Activated CD4-positive, alpha-beta T cell treated with anti-CD3 and anti-CD28 coated beads, Interleukin-2, amount 50 U/mL, for 24 hours (primary cell): ENCODE data around the gene MPV17.
A peak's percentile ranks its signal among the peaks of the same experiment; 100 is the strongest.
"Not testable (repeated sequence)": the region's sequence is repeated elsewhere in the genome, so short reads cannot be mapped to it uniquely, and the experiment has no call there.

ENCODE experiments used
- DNase-seq, 2 donors: peaks; one replicate each; pipeline ENCODE4 v3.0.0-alpha.2; 2020; ENCODE audit warnings: low read depth in 1 of 2, low spot score in 1 of 2

The MPV17 gene

GRCh38 chr2:27323596-27324285 lies 844 bp upstream of the MPV17 start:
- DNase-seq, result no peak

DNA sequence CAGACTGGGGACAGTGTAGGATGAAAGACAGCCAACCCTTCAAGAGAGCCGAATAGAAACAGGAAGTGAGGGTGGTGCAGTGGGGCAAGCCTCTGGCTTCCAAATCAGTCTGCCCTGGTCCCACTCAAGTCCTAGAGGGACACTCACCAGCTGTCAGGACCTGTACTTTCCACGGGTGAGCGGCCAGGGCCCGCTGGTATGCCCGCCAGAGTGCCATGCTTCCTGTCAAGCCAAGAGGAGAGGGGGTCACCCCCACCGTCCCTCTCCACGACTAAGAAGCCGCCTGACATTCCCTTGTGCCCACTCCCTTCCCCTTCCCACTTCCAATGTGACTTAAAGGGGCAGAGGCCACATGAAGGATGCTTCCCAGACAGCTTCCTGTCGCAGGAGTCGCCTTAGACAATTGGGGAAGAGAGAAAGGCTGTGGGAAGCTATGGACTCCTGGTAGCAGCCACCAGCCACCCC lies 564 bp downstream of the MPV17 start:
- no peak for DNase-seq

- no peak for DNase-seq
Measured at GRCh38 chr2:27320958-27321543, 1.8 kb downstream of the MPV17 start.

GRCh38 chr2:27319839-27320238 lies 3.1 kb downstream of the MPV17 start:
- DNase-seq, result not testable (repeated sequence)

DNA sequence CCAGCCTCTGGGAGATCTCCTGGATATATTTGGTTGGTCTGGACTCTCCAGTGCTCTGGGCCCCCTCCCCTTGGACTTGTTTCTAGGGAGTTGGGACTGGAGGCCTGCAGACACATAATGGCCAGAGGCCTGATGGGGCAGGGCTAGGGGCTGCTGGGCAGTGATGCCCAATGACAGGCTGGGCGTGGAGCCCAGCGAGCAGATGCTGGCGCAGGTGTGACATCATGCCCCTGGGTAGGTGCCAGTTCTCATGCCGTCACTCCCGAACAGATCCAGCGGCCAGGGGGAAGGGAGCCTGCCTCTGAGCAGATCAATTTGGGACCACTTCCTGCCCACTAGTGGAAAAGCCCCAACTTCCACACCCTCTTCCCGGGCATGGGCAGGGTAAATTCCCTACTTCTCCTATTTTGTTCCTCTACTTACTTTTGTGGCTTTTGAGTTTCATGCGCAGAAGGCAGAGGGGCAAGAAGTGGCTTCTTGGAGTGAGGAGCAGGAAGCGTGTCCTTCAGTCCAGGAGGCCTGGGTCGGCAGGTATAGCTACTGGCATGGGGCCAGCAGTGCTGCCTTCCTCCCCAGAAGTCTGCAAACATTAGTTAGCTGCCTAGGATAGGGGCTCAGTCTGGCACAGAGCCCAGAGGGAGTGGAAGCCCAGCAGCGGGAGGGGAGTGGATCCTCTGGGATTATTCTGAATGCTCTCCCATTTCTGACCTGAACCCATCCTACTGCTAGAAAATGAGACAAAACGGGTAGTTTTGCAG lies 6.1 kb downstream of the MPV17 start:
- DNase-seq, result no peak

GRCh38 chr2:27315122-27315521 lies 7.8 kb downstream of the MPV17 start:
- DNase-seq, result no peak

DNA sequence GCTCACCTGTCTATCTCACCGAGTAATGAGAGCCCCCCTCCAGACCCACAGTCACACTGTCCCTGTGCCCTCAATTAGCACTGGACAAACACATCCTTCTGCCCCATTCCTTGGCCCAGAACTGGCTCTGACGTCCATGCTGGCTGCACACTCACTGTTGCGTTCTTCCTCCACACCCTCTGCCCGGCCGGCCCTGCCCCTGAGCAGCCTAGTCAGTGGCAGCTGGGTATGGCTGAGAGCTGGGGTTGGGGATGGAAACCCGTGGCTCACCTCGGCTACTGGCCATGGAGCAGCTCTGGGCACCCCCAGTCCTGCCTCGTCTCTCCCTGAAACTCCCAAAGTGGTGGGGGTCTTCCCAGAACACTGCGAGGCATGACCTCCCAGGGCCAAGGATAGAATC lies 8.2 kb downstream of the MPV17 start:
- no peak for DNase-seq

DNA sequence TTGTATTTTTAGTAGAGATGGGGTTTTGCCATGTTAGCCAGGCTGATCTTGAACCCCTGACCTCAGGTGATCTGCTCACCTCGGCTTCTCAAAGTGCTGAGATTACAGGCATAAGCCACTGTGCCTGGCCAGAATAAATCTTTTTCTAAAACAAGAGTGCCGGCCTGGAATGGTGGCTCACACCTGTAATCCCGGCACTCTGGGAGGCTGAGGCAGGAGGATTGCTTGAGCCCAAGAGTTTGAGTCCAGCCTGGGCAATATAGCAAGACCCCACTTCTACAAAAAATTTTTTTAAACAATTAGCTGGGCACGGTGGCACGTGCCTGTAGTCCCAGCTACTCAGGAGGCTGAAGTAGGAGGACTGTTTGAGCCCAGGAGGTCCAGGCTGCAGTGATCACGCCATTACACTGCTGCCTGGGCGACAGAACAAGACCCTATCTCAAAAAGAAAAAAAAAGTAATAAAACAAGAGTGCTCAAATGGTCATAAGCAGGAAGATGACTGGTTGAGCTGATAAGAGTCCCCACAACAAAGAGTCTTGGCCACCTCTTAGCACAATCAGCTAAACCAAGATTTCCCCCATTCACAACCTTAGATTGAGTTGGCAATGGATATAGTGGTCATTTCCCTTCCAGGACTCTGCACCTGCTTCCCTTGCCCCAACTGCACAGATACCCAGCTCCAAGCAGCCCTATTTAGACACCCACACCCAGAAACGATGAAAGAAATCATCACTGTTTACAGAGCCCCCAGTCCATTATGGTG lies 8.8 kb downstream of the MPV17 start:
- DNase-seq, result no peak

GRCh38 chr2:27312152-27312551 lies 10.7 kb downstream of the MPV17 start:
- no peak for DNase-seq

- DNase-seq, result no peak
Measured at GRCh38 chr2:27309651-27310050, 13.2 kb downstream of the MPV17 start.

DNA sequence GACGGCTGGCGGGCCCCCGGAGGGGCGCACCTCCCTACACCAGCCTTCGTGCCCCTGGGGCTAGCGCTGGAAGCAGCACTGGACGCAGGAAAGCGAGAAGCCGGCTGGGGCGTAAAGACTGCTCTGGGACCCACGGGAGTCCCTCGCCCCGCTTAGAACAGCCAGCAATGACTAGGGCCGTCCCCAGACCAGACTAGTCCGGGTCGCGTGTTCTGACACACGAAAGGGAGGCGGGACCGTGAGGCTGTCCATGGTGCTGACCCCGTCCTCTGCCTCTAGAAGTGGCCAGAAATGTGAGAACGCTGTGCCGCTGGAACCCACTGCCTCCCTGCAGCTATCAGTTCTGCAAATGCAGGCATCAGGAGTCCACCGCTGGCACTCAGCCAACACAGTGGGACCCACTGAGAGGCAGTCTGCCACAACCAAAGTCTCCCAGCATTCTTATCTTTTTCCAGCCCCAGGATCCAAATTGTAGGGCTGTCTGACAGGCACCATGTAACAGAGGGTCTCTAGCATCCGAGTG lies 14.5 kb downstream of the MPV17 start, which contains the start of gene UCN:
UCN (minus strand) TSS at position 87 of the 523 bp plus-strand sequence. CDS start 550 bp downstream, outside the sequence.
- DNase-seq, result no peak

DNA sequence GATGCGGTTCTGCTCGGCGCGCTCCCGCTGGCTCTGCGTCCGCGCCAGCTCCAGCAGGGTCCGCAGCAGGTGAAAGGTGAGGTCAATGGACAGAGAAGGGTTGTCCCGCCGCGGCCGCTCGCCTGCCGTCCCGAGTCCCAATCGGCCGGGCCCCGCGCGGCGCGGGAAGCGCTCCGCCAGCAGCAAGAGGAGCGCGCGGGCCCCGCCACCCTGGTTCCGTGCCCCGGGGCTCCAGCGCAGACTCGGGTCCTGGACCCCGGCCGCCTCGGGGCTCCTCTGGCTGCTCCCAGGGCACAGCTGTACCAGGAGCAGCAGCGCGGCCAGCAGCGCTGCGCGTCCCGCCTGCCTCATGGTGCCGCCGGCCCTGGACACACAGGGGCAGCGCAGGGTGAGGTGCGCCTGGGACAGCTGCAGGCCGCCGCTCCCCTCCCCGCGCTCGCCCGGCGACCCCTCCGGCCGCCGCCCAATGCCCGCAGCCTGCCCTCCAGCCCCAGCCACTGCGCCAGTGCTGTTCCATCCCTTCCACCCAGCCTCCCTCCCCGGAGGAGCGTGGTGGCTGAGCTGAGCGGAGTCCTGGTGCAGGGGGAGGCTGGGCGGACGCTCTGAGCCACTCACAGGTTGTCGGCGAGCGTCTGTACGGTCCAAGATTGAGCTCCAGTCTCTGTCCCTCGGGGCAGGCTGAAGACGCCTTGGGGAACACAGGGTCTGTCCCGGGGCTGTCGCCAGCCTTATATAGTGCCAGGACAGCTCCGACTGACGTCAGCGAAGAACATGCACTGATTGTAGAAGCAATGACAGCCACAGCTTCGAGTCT lies 15.1 kb downstream of the MPV17 start:
- no peak for DNase-seq

DNA sequence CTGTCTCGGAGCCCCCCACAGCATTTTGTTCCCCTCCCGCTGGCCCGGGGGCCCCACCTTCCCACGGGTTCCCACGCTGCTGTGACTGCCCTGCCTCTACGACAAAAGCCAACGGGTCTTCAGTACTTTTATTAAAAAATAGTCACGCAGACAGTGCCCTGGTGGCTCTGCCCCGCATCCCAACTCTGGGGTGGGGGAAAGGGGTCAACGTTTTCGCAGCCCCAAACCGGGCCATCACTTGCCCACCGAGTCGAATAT lies 15.7 kb downstream of the MPV17 start:
- no peak for DNase-seq

DNA sequence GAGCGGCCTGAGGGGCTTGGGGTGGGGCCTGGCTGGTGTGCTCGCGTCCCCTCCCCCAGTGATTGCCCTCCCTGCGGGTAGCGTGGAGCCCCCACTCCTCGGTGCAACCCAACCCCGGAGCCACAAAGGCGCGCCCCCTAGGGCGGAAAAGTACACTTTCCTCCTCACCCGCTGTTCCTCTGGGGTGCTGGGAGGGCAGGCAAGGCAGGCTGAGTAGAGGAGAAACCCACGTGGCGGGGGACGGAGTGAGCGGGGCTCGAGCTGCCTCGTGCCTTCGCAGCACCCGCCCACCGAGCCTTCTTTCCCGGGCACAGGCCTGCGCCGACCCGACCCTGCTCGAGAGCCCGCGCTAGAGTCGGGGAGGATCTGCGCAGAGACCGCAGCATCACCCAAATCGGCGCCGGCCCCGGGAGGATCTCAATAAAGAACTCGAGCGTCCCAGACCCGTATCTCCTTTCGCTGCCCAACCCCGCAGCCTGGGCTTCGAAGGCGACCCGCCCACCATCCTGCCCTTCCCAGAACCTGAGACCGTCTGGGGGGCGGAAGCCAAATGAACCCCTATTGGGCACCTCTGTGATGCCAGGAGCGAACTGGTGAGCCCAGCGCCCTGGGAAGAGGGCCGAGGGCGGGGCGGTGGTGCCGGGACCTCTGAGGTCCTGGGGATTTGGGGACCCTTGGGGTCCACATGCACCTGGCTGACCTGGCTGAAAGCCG lies 16.2 kb downstream of the MPV17 start:
- no peak for DNase-seq

- DNase-seq, result no peak
Measured at GRCh38 chr2:27306136-27306535, 16.8 kb downstream of the MPV17 start.

- no peak for DNase-seq
Measured at GRCh38 chr2:27305516-27305915, 17.4 kb downstream of the MPV17 start.

GRCh38 chr2:27304488-27305240 lies 18.2 kb downstream of the MPV17 start:
- no peak for DNase-seq

GRCh38 chr2:27303093-27304025 lies 19.5 kb downstream of the MPV17 start:
- peak in 1 of 2 donors; percentile 44 for DNase-seq
